IMR-90 (cell line): ENCODE measurements around the gene KLHL17. TPM values are rescaled to one million over a fixed set of nuclear protein-coding genes. Genes with fewer than 3 reads are reported as not detected.

ENCODE experiments used
- ATAC-seq: fragments of 200-7000 bp; cut with Tn5 transposase; 2 replicates; pipeline ENCODE4 v1.9.1; 2020; ENCODE audit warnings: low read depth, mild to moderate bottlenecking, moderate library complexity
- BruUV-seq: library from RNA; stranded (reverse); fragments of 400-500 nt; replicated peaks from 2 replicates; lab custom pipeline; 2021; lab: Mats Ljungman, UMichigan
- CTCF ChIA-PET: fragments of 300-600 bp; formaldehyde crosslinking; extraction: SDS; loops from one replicate; lab custom pipeline; 2021; ENCODE audit warnings: antibody characterized with exemption; lab: Yijun Ruan, JAX
- POLR2A ChIA-PET: fragments of 300-600 bp; sonication (Branson Sonifier 250); formaldehyde crosslinking; loops from one replicate; lab custom pipeline; 2022; ENCODE audit warnings: antibody characterized with exemption; ENCODE audit not compliant: unreplicated experiment; lab: Charles Lee
- DNase-seq: peaks from one replicate; pipeline ENCODE4 v3.0.0; 2013
- H2AFZ ChIP-seq: replicated peaks from 2 replicates; pipeline ENCODE3; 2013; ENCODE audit warnings: low read length, mild to moderate bottlenecking; ENCODE audit not compliant: poor library complexity
- H2AK5ac ChIP-seq: 2 replicates; pipeline ENCODE4 v1.6.1; 2013; ENCODE audit warnings: low read depth, low read length, inconsistent platforms
- H2AK9ac ChIP-seq: replicated peaks from 2 replicates; pipeline ENCODE3; 2013; ENCODE audit warnings: mild to moderate bottlenecking, low read depth, low read length, moderate library complexity; ENCODE audit not compliant: poor library complexity
- H2BK120ac ChIP-seq: 2 replicates; pipeline ENCODE4 v1.6.1; 2013; ENCODE audit warnings: low read depth, low read length, inconsistent platforms
- H2BK15ac ChIP-seq: 3 replicates; pipeline ENCODE4 v1.6.1; 2013; ENCODE audit warnings: low read depth, low read length, inconsistent platforms
- H2BK20ac ChIP-seq: 2 replicates; pipeline ENCODE4 v1.6.1; 2013; ENCODE audit warnings: low read depth, mild to moderate bottlenecking, inconsistent platforms, low read length, moderate library complexity
- H2BK5ac ChIP-seq: 2 replicates; pipeline ENCODE4 v1.6.1; 2013; ENCODE audit warnings: mild to moderate bottlenecking, low read depth, low read length, inconsistent platforms; ENCODE audit not compliant: poor library complexity, severe bottlenecking
- H3K14ac ChIP-seq: replicated peaks from 2 replicates; pipeline ENCODE4 v1.6.1; 2013; ENCODE audit warnings: low read depth, low read length, inconsistent platforms
- H3K18ac ChIP-seq: 2 replicates; pipeline ENCODE4 v1.6.1; 2013; ENCODE audit warnings: low read depth, low read length, control low read depth
- H3K23ac ChIP-seq: 2 replicates; pipeline ENCODE4 v1.6.1; 2013; ENCODE audit warnings: low read depth, low read length, inconsistent platforms
- H3K27ac ChIP-seq: 2 replicates; pipeline ENCODE4 v1.5.1; 2013; ENCODE audit warnings: mild to moderate bottlenecking, control low read depth, low read length; ENCODE audit not compliant: insufficient read depth
- H3K27me3 ChIP-seq: 2 replicates; pipeline ENCODE4 v1.6.1; 2013; ENCODE audit warnings: low read length; ENCODE audit not compliant: control insufficient read depth, insufficient read depth
- H3K36me3 ChIP-seq: 2 replicates; pipeline ENCODE4 v1.6.1; 2013; ENCODE audit warnings: low read length, mixed read lengths; ENCODE audit not compliant: control insufficient read depth, insufficient read depth
- H3K4ac ChIP-seq: 2 replicates; pipeline ENCODE4 v1.6.1; 2013; ENCODE audit warnings: low read depth, low read length, inconsistent platforms
- H3K4me1 ChIP-seq: 2 replicates; pipeline ENCODE4 v1.6.1; 2013; ENCODE audit warnings: low read length, mixed read lengths; ENCODE audit not compliant: control insufficient read depth, insufficient read depth
- H3K4me2 ChIP-seq: 2 replicates; pipeline ENCODE4 v1.6.1; 2013; ENCODE audit warnings: low read depth, mild to moderate bottlenecking, control low read depth, low read length, moderate library complexity
- H3K4me3 ChIP-seq: 2 replicates; pipeline ENCODE4 v1.5.1; 2013; ENCODE audit warnings: low read depth, mild to moderate bottlenecking, control low read depth, low read length, moderate library complexity; ENCODE audit not compliant: insufficient read depth
- H3K56ac ChIP-seq: 2 replicates; pipeline ENCODE4 v1.6.1; 2013; ENCODE audit warnings: low read length, inconsistent platforms; ENCODE audit not compliant: insufficient read depth; ENCODE audit errors: extremely low read depth
- H3K79me1 ChIP-seq, 2 experiments: 2 replicates each; pipeline ENCODE4 v1.6.1; 2013; ENCODE audit warnings: low read length in 2 of 2, inconsistent platforms in 1 of 2, low read depth in 1 of 2
- H3K9ac ChIP-seq: 2 replicates; pipeline ENCODE4 v1.6.1; 2013; ENCODE audit warnings: low read depth, low read length, control low read depth
- H3K9me1 ChIP-seq: 2 replicates; pipeline ENCODE4 v1.6.1; 2013; ENCODE audit warnings: low read length, inconsistent platforms; ENCODE audit not compliant: insufficient read depth
- H3K9me3 ChIP-seq: 2 replicates; pipeline ENCODE4 v1.6.1; 2013; ENCODE audit warnings: low read length; ENCODE audit not compliant: control insufficient read depth, insufficient read depth
- H4K20me1 ChIP-seq: 2 replicates; pipeline ENCODE4 v1.6.1; 2013; ENCODE audit warnings: low read length, inconsistent platforms; ENCODE audit not compliant: insufficient read depth
- H4K5ac ChIP-seq: 2 replicates; pipeline ENCODE4 v1.6.1; 2013; ENCODE audit warnings: mild to moderate bottlenecking, low read depth, low read length, control low read depth
- H4K8ac ChIP-seq, 2 experiments: 2 replicates each; pipeline ENCODE4 v1.6.1; 2013; ENCODE audit warnings: low read depth in 2 of 2, low read length in 2 of 2, control low read depth in 1 of 2, inconsistent platforms in 1 of 2
- H4K91ac ChIP-seq: 2 replicates; pipeline ENCODE4 v1.6.1; 2013; ENCODE audit warnings: low read depth, low read length, inconsistent platforms; ENCODE audit not compliant: insufficient read depth
- CEBPB ChIP-seq: IDR thresholded peaks from 2 replicates; pipeline ENCODE4 v1.6.1; 2012; ENCODE audit warnings: low read depth, low read length, improper control_type of control experiment
- CHD1 ChIP-seq: IDR thresholded peaks from 2 replicates; pipeline ENCODE4 v1.6.1; 2012; ENCODE audit warnings: low read depth, low read length, improper control_type of control experiment
- MAZ ChIP-seq: IDR thresholded peaks from 2 replicates; pipeline ENCODE4 v1.6.1; 2012; ENCODE audit warnings: low read depth, mild to moderate bottlenecking, low read length, improper control_type of control experiment, moderate library complexity, borderline replicate concordance
- NFE2L2 ChIP-seq: fragments of 150-350 bp; IDR thresholded peaks from 2 replicates; pipeline ENCODE4 v1.6.1; 2016; ENCODE audit warnings: low read depth, mild to moderate bottlenecking, low read length
- RAD21 ChIP-seq: IDR thresholded peaks from 2 replicates; pipeline ENCODE4 v1.6.1; 2012; ENCODE audit warnings: low read length, improper control_type of control experiment
- SMC3 ChIP-seq: fragments of 150-350 bp; IDR thresholded peaks from 2 replicates; pipeline ENCODE4 v1.6.1; 2016; ENCODE audit warnings: low read depth, mild to moderate bottlenecking, antibody characterized with exemption, low read length, moderate library complexity
- WGBS, 2 experiments: methylation state at CpG; one replicate each; pipeline versions ENCODE4 v1.1.5 to v1.1.7; 2013; ENCODE audit warnings: missing lambda C conversion rate in 2 of 2; ENCODE audit not compliant: insufficient read length in 1 of 2; ENCODE audit errors: extremely low coverage in 2 of 2; 5-methylcytosine and 5-hydroxymethylcytosine counted together
- dilution Hi-C: fragments of 300-500 bp; cut with HindIII; formaldehyde crosslinking; loops from one replicate; pipeline ENCODE4 v1.14.3; 2018; ENCODE audit warnings: low sequenced_read_pairs; ENCODE audit not compliant: unreplicated experiment
- in situ Hi-C: fragments of 300-500 bp; cut with MboI; formaldehyde crosslinking; loops from 3 replicates; pipeline ENCODE4 v1.14.3; 2019; ENCODE audit warnings: low sequenced_read_pairs, inconsistent platforms, mixed read lengths
- intact Hi-C: fragments of 100-400 bp; cut with micrococcal nuclease; formaldehyde crosslinking; loops from 2 replicates; pipeline ENCODE4 v1.10.0; 2022
- polyA plus RNA-seq, 3 experiments: library from polyadenylated mRNA; depleted of rRNA; stranded (reverse); fragments of >200 nt; gene quantifications; 2 replicates each; pipeline ENCODE4 v1.2.3, GENCODE V29; 2012; ENCODE audit warnings: low replicate concordance in 1 of 3
- total RNA-seq: library from RNA; depleted of rRNA; stranded (reverse); fragments of >200 nt; gene quantifications from 2 replicates; pipeline ENCODE4 v1.2.3, GENCODE V29; 2012
- TF ChIP-seq, protein P1 (sequence below): fragments of 150-350 bp; IDR thresholded peaks from 2 replicates; pipeline ENCODE4 v1.6.1; 2017; ENCODE audit warnings: mild to moderate bottlenecking, antibody characterized with exemption, low read length, low read depth

KLHL17 gene
- total and polyA plus RNA-seq, 2 of the 4 experiments (the other 2 are of a cell fraction) = 3.4 to 41.0 TPM

DNA sequence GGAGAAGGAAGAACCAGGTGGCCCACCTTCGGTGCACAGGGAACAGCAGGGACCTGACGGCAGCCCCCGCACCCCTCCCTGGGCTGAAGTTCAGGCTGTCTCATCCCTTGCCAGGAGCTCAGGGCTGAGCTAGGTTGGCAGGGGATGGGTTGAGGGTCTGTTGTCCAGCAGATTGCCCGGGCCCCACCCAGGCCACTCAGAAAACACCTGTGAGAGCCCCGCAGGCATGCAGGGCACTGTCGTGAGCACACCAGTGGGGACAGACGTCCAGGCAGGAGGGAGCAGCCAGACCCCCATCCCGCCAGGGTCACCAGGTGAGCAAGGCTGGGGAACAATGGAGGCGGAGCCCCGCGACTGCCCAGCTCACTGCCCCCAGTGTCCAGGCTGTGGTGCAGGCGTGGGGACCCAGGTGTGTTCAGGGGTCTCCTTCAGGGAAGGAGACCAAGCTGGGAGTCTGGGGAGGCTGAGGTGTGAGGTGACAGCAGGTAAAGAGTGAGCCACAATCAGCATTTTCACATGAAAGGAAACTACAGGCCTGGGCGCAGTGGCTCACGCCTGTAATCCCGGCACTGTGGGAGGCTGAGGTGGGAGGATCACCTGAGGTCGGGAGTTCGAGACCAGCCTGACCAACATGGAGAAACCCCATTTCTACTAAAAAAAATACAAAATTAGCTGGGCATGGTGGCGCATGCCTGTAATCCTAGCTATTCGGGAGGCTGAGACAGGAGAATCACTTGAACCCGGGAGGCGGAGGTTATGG is 46.1 kb upstream of the KLHL17 start:
- Histone ChIP-seq H4K20me1 (no peaks in the 10 kb centered on the region; the same call in 1 of the 2 replicates), H3K9me1 (no peaks in the 10 kb centered on the region), H3K27me3 (no peaks in the 10 kb centered on the region; the same call in 1 of the 2 replicates), H4K91ac (no peak overlapping the region), H3K4me1 (peaks cover 22% of the 10 kb centered on the region), H2BK5ac (no peak overlapping the region), H4K5ac (no peak overlapping the region), H2BK15ac (no peak overlapping the region), H3K4ac (no peak overlapping the region), H3K23ac (no peak overlapping the region), H3K4me2 (no peak overlapping the region), H3K36me3 (no peaks in the 10 kb centered on the region), H2AK5ac (no peak overlapping the region), H3K27ac (no peak overlapping the region), H3K56ac (no peak overlapping the region), H2AFZ (no peak overlapping the region), H3K4me3 (no peak overlapping the region), H3K79me1 (no peaks in the 10 kb centered on the region), H3K9ac (no peak overlapping the region), H2BK120ac (no peak overlapping the region), H3K18ac (no peak overlapping the region), H4K8ac (no peak overlapping the region), H3K14ac (no peak overlapping the region), H2AK9ac (no peak overlapping the region), H2BK20ac (no peak overlapping the region), H3K9me3 (no peaks in the 10 kb centered on the region)
- ChIA-PET CTCF (interaction anchor here (0.9 kb wide), 1 partner anchor 10 kb away, joined by 4 read pairs; no protein-coding TSS in a partner anchor), POLR2A (no interaction called here)
- in situ Hi-C loops = loop anchor here (5.0 kb wide), 1 partner anchor 43 kb away; the partner anchor contains the start of gene NOC2L
- DNase-seq = no peak
- intact Hi-C loops = no loop called here
- WGBS, 2 experiments = 88% methylated on average over 6 of the region's 21 CpGs; no CpG with 5 or more reads in 1 of the 2 experiments
- dilution Hi-C loops = no loop called here
- no peak for ATAC-seq
- TF ChIP-seq CEBPB = no peak
- TF ChIP-seq, protein P1, sequence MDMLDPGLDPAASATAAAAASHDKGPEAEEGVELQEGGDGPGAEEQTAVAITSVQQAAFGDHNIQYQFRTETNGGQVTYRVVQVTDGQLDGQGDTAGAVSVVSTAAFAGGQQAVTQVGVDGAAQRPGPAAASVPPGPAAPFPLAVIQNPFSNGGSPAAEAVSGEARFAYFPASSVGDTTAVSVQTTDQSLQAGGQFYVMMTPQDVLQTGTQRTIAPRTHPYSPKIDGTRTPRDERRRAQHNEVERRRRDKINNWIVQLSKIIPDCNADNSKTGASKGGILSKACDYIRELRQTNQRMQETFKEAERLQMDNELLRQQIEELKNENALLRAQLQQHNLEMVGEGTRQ = no peak
- TF ChIP-seq CHD1 = no peak
- TF ChIP-seq NFE2L2 = no peak
- no peak for TF ChIP-seq SMC3
- TF ChIP-seq MAZ = no peak
- TF ChIP-seq RAD21 = no peak
- BruUV-seq = no TSS peak
